IPS DF 19.7 (cell line): ENCODE data around the gene PARD3.
"Not testable (repeated sequence)": the region's sequence is repeated elsewhere in the genome, so short reads cannot be mapped to it uniquely, and the experiment has no call there.

ENCODE experiments used
- DNase-seq: peaks from one replicate; pipeline ENCODE4 v3.0.0-alpha.2; 2013; ENCODE audit warnings: low read depth, low spot score

Gene PARD3

DNA sequence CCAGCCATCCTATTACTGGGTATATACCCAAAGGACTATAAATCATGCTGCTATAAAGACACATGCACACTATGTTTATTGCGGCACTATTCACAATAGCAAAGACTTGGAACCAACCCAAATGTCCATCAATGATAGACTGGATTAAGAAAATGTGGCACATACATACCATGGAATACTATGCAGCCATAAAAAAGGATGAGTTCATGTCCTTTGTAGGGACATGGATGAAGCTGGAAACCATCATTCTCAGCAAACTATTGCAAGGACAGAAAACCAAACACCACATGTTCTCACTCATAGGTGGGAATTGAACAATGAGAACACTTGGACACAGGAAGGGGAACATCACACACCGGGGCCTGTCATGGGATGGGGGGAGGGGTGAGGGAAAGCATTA lies 546.7 kb downstream of the PARD3 start:
- not testable (repeated sequence) for DNase-seq

DNA sequence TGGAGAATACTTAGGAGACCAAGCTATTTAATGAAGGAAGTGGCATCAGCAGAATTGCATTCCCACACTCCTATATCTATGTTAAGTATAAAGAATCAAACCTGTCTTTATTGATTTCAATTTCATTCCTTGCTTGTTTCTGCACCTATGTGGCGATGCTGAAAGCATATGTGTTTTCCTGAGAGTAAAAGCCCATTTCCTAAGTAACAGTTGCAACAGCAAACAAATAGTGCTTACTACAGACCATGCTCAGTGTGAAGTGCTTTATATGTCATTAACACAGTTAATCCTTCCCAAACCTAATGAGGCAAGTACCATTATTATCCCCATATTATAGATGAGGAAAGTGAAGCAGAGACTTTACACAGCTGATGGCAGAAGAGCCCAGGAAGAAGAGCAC lies 552.1 kb downstream of the PARD3 start:
- no peak for DNase-seq

DNA sequence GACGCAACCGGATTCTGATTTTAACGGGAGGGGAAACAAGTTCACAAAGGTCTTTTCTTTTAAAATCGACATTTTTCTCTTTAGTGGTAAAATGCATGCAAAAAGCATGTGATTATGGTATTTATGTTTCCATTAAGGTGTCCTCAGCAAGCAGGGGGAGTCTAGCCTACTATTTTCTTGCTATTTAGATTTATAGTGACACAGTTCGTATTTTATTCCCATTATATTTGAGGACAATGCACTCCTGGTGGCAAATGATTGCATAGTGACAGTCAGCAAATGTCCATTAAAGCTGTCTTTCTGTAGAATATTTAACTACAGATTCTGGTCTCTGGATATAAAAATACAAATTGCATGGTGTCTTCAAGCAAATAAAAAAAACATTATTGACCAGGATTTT lies 554.2 kb downstream of the PARD3 start:
- no peak for DNase-seq

DNA sequence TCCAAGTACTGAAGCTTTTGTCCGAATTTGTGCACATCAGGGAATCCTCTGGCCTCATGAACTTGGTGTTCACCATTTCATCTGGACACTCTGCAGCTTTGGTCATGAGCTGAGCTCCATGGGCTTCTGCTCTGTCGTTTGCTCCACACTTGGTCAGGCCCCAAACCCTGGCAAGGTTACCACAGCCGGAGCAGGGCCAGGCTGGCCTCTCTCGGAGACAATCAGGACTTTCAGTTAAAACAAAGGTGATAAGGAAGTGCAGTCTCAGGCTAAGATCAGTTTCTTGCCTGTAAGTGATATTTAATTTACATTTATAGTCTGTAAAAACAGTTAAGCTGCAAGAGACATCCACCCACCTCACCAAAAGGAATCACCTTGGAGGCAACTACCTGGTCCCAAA lies 558.9 kb downstream of the PARD3 start:
- no peak for DNase-seq

DNA sequence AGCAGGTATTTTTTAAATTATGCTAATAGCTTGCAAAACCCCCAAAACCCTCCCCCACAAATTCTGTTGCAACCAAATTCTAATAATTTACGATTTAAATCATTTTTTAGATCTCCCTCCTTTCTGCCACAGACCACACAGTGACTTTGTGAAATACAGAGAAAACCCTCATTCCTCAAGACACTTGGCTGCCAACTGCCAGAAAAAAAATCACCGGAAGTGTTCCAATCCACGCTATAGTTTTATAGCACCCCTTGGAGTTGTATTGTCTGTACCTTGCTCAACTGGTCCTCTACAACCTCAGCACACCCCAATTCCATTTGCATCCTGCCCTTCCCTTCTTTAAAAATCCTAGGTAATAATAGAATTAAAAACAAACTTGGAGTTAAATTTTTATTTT lies 560.1 kb downstream of the PARD3 start:
- no peak for DNase-seq

DNA sequence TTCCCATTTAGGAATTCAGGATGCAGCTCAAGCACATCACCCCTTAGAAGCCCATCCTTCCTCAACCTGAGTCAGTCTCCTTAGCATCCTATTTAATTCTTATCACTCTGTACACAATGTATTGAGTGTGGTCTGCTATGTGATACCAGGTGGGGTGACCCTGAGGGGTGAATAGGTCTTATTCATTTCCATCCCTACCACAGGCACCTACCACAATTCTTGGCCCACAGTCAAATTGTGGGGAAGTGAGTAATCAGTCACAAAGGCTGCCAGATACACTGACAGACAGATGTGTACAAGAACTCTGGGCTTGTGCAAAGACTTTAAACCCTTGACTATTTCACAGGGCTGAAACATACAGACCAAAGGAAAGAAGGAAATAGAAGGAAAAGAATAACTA lies 560.5 kb downstream of the PARD3 start:
- DNase-seq: no peak

DNA sequence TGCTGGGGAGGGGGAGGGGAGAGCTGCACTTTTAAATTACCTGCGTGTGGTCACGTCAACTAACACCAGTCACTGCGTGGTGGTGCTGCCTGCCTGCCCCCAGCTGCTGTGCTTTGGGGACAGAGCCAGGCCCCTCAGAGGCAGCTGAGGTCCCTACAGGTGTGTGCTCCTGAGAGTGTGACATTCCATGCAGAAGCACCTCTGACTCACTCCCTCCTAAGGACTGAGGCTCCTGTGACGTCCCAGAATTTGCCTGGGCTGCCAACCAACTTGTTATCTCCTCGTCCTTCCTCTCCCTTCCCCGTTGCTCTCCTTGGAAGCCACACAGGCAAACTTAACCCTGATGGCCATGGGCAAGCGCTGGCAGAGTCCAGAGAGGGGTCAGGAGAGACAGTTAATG lies 563.0 kb downstream of the PARD3 start:
- DNase-seq: peak; percentile 28

DNA sequence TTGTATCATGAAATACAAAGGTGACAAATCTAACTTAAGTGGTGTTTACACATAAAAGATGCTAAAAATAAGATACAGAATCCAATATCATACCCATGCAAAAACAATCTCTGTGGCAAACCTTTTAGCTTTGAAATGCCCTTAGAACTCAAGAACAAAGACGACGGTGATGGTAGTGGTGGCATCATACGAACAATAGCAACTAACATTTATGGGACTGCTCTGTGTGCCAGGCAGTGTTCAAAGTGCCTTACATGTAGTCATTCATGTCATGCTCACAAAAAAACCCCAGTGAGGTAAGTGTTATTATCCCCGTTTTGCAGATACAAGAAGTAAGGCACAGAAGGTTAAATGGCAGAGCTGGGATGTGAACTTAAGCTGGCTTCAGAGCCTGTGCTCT lies 563.9 kb downstream of the PARD3 start:
- no peak for DNase-seq

DNA sequence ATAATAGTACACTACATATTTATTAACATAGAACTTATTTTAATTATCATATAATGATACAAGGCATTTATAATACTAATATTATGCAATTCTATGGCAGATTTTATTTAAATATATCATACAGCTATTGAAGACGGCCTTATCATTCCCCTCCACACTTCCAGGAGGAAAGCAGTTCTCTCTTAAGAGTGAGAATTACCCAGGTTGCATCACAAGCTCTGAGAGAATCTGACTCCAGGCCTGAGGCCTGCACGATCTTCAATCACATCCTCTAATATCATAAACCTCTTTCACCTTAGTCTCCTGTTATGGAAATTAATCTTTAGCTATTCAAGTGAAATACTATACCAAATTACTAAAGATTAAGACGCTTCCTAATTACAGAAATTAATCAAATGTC lies 564.4 kb downstream of the PARD3 start:
- DNase-seq: no peak

DNA sequence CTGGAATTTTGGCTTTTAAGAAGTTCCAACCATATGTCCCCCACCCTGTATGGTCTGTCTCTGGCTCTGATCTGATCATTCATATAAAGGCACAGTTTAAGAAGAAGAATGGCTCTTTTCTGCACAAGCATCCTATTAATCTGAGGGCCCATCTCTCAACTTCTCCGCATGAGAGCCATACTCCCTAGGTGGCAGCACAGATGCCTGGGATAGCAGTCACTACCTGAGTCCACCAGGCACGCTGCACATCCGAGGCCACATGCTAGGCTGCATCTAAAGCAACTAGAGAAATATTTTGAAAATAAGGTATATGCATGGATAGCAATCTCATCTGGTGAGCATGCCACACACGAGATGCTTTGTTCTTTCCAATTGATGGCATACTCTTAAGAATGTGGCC lies 565.5 kb downstream of the PARD3 start:
- no peak for DNase-seq

DNA sequence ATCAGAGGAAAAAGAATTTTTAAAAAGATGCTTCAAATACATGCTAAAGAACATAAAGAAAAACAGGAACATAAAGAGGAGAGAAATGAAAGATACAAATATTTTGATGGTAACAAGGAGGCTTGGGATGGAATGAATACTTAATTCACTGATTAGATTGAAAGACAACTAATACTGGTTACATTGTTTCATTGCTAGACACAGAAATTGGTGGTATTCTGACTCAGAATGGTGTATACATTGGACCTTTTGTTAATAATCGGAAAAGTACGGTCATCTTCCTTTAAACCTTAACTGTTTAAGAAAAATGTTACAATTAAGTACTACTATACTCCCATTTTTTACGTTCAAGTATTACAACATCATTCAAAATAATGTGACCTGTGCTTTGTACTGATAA lies 567.5 kb downstream of the PARD3 start:
- DNase-seq: no peak

DNA sequence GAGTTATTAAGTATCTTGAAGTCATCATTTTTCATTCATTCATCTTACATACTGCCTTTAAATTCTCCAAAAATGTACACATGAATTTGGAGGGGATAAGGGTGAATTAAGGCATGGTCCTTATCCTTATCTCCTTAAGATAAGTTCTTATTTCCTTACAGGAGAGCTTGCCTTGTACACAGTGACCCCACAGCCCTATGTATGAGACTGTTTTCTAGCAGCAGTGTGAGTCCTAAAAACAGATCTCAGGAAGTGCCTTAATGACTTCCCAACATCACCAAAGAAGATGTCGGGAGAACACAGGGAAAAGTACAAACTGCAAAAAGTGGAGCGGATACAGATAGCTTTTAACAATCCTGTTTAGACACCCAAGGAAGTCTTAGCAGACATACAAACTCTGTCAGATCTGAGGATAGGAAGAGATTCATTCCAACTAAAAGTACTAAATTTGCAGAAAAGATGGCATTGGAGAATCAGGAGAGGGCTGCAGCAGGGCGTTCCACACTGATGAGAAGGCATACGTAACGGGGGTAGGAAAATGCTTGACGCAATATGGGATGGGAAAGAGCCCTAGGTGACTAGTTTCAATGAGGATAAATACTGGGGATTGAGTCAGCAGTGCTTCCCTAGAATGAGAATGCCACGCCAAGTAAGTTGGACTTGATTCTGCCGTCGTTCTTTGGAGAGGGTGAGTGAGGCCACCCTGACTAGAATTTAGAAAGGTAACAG lies 570.2 kb downstream of the PARD3 start:
- DNase-seq: no peak

DNA sequence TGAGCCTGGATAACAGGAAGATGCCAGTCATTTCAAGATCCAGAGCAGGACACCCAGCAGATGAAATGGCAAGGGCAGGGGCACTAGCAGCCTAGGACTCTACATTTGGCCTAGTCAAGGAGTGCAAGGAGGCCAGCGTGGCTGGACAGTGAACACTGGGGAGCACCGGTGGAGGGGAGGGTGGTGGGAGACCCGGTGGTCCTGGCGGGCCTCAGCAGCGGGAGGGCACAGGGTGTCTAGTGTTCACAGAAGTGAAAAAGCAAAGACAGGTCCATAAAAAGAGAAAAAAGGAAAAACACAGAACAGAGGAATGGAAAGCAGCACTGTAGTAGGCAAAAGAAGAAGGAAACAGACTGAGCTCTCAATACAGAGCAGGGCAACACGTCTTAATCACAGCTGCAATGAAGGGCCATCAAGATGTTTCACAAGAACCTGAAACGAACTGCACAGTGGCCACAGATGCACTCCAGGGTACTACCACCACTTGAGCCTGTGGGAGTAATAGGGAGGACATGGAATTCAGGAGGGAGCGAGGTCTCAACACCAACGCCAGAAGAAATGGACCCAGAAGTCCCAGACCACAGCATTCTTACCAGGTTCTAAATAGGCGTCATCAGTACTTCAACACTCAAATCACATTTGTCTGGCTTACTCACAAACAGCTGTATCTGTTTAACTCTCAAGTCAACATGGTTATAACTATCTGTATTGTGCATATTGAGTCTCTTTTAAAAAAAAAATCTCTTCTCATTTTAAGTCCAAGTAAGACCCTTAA lies 573.7 kb downstream of the PARD3 start:
- DNase-seq: no peak

DNA sequence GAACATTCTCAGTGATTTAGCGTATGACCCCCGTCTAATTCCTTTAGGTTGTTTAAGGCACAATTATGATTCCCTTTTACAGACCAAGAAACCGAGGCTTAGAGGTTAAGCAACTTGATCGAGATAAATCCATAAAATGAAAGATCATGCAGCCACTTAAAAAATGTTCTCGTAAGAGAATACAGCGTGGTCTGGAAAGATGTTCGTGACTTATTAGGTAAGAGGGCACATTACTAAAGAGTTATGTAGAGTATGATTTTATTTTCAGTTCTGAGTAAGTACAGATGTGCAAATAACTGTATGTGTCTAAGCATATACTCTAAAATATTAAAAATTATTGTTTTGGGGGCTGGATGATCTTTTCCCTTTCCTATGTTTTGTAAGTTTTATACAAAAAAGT lies 575.1 kb downstream of the PARD3 start:
- no peak for DNase-seq

DNA sequence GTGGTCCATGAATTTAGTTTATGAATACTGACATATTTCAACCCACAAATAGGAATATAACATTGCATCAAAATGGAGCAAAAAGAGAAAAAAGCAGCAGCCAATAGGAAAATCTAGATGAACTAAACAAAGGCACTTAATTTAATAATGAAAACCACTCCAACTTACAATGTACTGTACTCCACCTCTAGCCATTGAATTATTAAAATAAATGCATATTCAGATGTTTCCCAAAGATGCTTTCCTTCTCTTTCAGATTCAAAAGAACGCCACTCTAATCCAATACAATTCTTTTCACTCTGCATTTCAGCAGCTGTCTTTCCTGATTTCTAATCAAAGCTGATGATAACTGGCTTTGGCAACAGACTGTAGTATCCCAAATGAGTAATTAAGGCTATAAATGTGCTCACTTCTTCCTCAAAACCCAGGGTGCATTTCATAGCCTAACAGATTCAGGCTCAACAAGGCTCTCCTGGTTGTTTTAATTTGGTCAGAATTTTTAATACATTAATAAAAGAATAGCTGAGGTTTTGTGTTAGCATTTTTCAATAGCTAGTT lies 577.1 kb downstream of the PARD3 start:
- DNase-seq: no peak

DNA sequence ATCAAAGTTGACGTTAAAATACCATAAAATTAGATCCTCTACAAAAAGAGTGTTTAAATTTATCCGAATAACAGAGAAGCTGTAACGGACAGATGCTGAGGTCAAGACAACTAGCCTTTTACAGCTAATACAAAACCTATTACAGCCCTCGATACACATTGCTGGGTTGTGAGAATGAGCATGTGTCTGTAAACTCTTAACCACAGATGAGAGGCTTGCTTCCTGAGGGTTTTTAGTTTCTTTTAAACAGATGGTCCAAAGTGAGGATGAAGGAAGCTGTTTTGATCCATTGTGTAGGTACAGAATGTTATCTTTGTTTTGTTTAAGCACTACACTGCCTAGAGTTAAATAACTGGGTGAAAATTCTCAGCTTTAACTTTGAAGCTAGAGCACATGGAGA lies 578.2 kb downstream of the PARD3 start:
- no peak for DNase-seq

DNA sequence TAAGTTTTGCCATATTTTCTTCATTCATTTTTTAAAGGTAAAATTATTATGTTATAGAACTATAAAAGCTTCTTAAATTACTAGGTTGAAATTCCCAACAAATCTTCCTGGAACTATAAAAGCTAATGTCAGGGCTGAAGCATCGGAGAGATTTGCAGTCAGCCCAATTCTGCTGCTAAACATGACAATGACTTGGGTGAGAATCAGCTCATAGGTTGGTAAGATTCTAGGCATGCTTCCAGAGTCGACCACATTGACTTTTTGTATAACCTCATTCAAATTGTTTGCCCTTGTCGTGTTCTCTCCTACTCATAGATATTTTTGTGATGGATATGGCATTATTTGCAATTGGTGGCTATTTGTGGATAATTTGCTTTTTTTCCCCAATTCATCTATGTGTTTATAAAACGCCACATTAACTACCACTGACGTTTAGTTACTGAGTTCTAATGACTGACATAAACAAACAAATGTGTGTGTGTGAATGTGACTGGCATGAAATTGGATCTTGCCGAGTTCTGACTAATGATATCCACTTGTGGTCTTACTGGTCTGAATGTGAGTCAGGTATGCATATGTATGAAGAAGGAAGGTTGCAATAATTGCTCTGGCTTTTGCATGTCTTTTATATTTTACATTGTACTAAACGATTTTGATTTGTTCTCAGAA lies 579.8 kb downstream of the PARD3 start:
- DNase-seq: no peak

DNA sequence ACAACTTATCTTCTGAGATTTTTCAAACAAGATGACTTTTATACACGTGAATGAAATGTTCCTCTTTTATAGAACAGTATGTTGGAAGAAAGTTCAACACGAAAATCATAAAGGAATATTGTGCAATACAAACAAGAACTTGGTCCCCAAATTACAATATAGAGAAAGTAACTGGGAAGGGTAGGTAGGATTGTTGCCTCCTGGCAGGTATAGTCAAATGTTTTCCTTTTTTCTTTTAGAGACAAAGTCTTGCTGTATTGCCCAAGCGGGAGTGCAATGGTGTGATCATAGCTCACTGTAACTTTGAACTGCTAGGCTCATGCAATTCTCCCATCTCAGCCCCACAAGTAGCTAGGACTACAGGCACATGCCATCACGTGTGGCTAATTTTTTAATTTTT lies 582.6 kb downstream of the PARD3 start:
- DNase-seq: no peak

DNA sequence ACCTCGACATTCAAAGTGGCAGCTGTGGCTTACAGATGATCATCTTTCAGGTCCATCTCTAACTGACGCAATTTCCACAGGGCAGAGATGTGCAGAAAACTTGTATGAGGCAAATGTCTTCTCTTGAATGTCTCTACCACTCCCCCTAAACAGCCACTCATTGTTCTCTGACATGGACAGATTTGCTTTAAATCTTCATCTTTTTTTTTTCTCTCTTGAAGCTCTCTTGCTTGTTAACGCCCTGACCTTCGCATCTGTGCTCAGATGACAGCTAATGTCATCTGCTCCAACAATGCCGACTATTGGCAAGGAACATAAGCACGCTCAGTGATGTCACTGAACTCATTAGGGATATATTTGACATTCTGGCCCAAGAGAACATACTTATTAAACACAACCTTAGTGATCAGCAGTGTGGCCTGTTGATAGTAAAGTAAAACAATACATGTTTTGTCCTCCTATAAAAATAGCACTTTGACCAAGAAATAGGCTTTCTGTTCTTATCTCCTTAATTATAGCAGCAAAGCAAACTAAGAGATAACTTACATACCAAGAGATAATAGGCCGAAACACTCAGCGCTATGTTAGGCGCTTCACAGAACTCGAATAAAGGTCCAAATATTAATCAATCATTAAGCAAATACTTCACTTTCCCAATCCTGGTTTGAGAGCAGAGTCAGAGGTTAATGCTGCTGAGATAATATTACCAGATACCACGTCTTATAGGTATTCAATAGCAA lies 583.5 kb downstream of the PARD3 start:
- no peak for DNase-seq

DNA sequence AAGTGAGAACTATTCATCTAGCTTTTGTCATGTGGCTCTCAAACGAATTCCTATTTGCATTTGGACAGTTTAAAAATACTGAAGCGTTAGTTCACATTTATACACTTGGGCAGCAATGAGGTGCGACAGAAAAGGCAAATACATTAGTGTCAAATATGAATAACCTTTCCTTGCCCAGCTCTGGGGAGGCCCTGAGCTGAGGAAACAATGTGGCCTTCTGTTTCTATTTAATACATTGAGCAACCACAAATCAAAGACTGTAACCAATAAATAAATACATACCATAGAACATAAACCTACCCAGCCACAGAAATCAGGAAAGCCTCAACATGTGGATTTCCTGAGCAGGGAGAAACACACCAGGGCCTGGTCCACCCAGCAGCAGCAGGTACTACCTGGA lies 585.2 kb downstream of the PARD3 start:
- DNase-seq: no peak

DNA sequence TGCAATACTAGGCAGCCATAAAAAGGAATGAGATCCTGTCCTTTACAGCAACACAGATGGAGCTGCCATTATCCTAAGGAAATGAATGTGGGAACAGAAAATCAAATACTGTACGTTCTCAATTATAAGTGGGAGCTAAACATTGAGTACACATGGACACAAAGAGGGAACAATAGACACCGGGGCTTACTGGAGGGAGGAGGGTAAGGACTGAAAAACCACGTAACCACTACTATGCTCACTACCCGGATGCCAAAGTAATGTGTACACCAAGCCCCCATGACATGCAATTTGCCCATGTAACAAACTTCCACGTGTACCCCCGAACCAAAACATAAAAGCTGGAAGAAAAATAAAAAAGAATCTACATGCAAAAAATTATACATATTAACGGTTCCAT lies 587.0 kb downstream of the PARD3 start:
- DNase-seq: no peak

DNA sequence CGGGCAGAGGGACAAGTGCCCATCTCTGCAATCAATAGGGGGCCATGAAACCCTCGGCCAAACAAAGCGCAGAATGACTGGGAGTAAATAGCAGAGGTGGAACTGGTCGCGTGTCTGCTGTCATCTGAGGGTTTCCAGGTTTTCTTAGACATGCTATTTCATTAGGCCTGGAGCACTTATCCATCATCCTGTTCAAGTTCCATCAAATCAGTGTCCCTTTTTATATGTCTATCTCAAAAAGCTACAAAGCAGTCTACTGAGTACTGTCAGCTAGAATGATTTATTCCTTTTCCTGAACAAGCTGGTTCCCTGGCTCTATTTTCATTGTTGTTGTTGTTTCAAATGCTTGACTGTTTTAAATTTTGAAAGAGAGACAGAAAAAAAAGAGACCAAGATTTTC lies 590.5 kb downstream of the PARD3 start:
- no peak for DNase-seq
